GM19043 (cell line): ENCODE measurements around the gene DCAF4L1.

Experiments used
- ATAC-seq: cut with Tn5 transposase; IDR thresholded peaks from one replicate; pipeline ENCODE4 v1.9.1; 2021; ENCODE audit warnings: low read depth; ENCODE audit not compliant: unreplicated experiment

The DCAF4L1 gene

DNA sequence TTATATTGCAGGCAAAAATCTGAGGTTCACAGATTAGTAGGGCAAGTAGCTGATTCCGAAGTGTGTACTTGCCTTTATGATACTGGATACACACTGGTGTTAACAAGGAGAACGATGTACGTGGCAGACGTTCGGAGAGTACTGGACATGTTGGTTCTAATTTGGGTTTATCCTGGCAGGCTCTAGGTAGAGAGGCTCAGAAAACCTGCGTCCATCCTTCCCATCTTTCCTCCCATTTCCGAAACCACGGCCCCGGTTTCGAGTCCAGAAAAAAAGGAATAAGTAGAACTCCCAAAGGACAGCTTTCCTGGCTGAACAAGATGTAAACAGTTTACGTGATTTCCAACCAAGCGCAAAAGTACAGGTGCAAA lies 8.4 kb downstream of the DCAF4L1 start:
- ATAC-seq, result peak; percentile 16

DNA sequence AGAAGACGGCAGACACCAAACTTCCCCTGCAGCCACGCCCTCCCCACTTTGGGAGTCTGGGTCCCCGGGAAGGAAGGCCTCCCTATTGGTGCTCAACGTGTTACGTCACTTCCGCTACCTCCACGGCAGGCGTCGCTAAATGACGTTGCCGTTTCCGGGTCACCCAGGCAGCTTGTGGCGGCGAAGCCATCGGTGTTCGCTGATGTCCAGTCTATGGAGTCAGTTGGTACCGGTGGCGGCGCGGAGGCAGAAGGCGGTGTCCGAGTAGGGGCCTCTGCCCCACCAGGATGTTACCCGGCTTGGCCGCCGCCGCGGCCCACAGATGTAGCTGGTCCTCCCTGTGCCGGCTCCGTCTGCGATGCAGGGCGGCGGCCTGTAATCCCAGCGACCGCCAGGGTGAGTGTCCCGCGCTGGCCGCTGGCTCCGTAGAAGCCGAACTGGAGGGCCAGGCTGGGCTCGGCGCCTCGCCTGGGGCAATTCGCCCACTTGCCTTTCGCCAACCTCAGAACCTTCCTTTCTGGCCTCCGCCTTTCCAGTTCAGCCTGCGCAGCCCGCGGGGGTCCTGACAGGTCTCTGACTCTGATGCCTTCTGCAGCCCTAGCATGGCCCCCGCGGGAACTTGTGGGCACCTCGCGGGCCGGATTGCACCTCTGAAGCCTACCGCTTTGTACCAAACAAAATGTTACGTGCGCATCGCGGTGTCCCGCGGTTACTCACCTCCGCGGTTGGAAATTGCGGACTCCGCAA lies 9.0 kb downstream of the DCAF4L1 start, which contains the start of gene SLC30A9:
TSS of gene SLC30A9 (plus strand) at position 166 of the 747 bp plus-strand sequence. CDS start at position 288, 122 bp downstream.
- ATAC-seq, result peak; percentile 99

DNA sequence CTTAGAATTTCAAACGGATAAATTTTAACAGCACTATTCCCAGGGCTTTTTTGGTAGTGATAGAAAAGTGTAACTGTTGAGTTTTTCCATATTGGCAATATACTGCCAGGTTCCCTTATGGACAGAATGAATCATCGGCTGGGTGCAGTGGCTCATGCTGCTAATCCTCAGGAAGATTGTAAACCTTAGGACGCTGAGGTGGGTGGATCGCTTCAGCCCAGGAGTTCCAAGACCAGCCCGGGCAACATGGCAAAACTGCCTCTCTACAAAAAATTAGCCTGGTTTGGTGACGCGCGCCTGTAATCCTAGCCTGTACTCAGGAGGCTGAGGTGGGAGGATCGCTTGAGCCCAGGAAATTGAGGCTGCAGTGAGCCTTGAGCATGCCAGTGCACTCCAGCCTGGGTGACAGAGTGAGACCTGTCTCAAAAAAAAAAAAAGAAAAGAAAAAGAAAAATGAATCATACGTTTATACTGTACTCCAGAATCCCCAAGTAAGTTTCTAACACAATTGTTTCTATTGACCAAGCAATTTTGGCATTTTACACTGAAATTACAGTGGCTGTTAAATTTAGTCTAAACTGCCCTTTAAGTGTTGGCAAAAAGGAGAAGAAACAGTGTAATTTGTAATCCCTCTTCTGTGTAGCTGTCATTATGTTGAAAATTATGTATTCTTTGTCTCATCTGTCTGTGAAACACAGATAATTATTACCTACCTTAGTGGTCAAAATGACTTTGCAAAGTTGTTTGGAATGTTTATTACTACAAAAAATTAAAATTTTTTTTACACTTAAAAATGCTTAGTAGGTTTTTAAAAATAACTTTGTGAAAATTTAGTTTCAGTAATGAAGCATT lies 10.6 kb downstream of the DCAF4L1 start:
- no peak for ATAC-seq

DNA sequence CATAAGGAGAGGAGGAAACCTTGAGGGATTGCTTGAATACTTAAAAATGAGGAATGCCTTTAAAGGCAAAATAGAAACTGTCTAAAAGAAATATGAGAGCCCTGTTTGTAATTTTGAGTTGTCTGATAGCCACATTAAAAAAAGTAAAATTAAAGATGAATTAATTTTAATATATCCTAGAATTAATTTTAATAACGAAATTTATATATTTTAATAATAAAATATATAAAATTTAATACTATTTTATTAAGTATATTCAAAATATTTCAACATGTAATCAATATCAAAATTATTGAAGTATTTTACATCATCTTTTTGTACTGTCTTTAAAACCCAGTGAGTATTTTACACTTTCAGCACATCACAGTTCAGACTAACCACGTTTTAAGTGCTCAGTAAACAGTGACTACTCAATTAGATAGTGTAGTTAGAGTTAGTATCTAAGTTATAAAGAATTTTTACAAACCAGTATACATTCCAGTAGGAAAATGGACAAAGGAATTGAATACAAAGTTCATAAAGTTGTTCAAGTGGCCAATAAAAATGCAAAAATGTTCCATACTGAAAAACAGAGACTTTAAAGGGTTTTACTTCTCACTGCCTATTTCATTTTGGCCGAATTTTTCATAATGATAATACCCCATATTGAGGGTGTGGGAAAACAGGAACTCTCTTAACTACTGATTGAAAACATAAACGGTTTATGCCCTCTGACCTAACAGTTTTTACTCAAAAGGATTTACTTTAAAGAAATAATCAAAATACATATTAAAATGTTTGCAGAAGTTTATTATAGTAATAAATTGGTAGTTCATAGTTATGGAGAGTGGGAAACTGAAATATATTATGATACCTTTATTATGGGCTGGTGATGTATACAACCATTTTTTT lies 11.7 kb downstream of the DCAF4L1 start:
- no peak for ATAC-seq

DNA sequence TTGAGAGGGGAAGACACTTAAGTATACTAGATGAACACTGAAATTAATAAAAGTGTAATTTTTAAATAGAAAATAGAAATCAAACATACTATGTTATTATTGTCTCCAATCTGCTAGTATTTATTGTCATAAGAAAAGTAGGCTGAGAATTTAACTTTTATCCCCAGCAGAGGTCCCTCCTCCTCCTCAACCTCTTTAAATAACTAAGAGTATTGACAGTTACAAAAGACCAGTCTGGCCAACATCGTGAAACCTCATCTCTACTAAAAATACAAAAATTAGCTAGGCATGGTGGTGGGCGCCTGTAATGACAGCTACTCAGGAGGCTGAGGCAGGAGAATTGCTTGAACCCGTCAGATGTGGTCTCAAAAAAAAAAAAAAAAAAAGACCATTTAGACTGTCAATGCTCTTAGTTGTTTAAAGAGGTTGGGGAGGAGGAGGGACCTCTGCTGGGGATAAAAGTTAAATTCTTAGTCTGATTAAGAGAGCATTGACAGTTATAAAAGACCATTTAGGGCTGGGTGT lies 13.0 kb downstream of the DCAF4L1 start:
- no peak for ATAC-seq

DNA sequence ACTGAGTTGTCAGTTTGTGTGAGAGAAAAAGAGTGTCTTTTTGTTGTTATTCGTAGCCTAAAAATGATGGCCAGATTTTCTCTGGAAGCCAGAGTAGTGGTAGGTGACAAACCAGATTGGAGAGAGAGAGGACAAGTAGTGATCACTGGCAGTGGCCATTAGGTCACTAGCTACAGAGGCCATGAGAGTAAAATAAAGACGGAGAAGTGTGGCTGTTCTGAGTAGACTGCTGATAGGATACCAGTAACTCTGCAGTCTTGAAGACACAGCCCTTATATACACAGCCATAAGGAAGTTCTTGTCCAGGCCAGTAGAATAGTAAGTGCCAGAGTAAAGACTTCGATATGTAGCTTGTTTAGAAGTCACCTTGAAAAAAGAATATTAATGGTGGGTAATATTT lies 16.5 kb downstream of the DCAF4L1 start:
- no peak for ATAC-seq

DNA sequence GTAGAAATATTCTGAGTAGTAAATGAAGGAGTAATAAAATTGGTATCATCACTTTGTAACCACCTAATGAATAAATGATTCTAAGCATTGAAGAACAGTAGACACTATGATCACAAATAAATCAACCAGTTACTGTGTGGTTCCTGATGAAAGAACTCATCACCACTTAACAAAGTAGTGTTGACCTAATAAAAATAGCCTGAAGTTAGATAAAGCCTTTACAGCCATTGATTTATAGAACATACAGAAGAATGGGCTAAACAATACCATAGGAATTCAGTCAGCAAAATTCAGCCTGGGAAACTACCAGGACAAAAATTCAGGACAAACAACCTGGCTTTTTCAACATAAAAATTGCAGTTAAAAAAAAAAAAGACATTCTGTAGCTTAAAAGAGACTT lies 17.8 kb downstream of the DCAF4L1 start:
- ATAC-seq, result no peak

DNA sequence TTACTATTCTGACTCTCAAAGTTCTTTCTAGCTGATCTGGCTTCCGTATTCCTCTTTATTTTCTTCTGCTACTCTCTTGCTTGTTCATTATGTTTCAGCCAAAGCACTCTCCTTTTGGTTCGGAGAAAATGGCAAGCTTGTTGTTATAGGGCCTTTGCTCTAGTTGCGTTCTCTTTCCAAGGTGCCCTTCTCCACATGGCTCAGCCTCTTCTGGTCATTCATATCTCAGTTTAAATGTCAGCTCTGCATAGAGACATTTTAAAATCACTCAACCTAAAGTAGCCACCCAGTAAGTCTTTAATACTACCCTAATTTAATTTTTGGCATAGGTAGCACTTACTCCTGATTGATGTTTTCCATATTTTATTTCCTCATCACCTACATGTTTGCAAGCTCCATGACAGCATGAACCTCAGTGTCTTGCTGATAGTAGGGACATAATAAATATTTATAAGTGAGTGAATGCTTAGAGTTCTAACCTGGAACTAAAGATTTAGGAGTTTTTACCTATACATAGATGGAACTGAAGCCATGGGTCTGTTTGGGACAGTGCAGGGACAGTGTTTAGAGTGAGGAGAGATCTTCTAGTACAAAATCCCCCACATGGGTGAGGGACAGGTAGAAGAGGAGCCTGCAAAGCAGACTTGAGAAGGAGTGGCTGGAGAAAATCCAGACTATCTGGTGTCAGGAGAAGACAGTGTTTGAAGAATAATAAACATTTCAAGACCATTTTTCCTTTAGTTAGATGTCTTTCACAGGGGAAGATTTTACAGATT lies 26.6 kb downstream of the DCAF4L1 start:
- ATAC-seq, result no peak

DNA sequence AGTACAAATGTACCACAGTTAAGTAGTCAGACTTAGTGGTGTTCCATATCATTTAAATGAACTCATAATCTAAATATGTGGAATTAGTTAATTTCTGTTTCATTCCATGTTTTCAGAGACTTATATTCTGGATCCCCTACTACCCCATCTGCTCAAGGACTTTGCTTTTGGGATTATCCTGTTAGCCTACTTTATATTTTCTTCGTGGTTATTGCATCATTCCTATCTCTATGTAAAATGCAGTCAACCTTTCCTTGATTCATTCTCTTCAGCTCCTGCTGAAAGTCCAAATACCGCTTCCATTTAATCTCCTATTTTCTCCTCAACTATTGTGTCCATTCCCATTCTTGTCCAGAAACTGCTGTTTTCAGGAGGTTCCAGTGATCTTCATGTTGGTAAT lies 33.9 kb downstream of the DCAF4L1 start:
- ATAC-seq, result no peak

DNA sequence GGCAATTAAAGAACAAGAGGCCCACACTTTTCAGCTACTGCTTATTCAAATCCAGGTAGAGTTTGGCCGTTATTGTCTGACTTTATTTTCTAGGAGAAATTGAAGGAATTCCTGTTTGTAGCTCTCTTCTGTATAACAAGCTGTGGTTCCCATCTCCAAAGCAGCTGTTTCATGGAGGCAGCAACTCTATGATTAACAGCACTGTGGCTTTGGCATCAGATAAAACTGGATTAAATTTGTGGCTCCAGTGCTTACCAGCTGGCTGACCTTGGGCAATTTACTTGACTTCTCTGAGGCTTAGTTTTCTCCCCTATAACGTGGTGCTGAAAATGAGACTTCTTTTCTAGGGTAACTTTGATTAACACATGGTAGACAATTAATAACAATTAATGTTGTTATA lies 36.9 kb downstream of the DCAF4L1 start:
- ATAC-seq, result no peak
